WTC11 (cell line): ENCODE measurements around the gene OMA1.

ENCODE experiments used
- ATF2 ChIP-seq: sonication (generic); formaldehyde crosslinking; IDR thresholded peaks from 2 replicates; pipeline ENCODE4 v1.8.1; 2022; ENCODE audit warnings: low read depth, missing genetic modification reagents, borderline replicate concordance
- ELF4 ChIP-seq: sonication (generic); formaldehyde crosslinking; IDR thresholded peaks from 2 replicates; pipeline ENCODE4 v1.8.1; 2022; ENCODE audit warnings: low read depth, mild to moderate bottlenecking, moderate library complexity, missing genetic modification reagents
- RELA ChIP-seq: sonication (generic); formaldehyde crosslinking; IDR thresholded peaks from 2 replicates; pipeline ENCODE4 v1.8.1; 2022; ENCODE audit warnings: missing genetic modification reagents, mild to moderate bottlenecking, borderline replicate concordance
- RORB ChIP-seq: fragments of 250-450 bp; sonication (Bioruptor Pico); IDR thresholded peaks from 2 replicates; pipeline ENCODE4 v1.9.0; 2021; ENCODE audit warnings: mild to moderate bottlenecking
- TF ChIP-seq, protein P1 (sequence below): fragments of 200-600 bp; IDR thresholded peaks from 2 replicates; pipeline ENCODE4 v1.8.0; 2022; ENCODE audit warnings: antibody characterized with exemption
- TF ChIP-seq, protein P2 (sequence below): fragments of 250-450 bp; sonication (Bioruptor Pico); IDR thresholded peaks from 2 replicates; pipeline ENCODE4 v1.9.0; 2021; ENCODE audit warnings: moderate library complexity, mild to moderate bottlenecking, inconsistent platforms, borderline replicate concordance
- TF ChIP-seq, protein P3 (sequence below): sonication (generic); formaldehyde crosslinking; IDR thresholded peaks from 2 replicates; pipeline ENCODE4 v1.8.0; 2022; ENCODE audit warnings: missing genetic modification reagents
- TF ChIP-seq, protein P4 (sequence below): sonication (generic); formaldehyde crosslinking; IDR thresholded peaks from 2 replicates; pipeline ENCODE4 v1.8.0; 2022; ENCODE audit warnings: mild to moderate bottlenecking, missing genetic modification reagents
- TF ChIP-seq, protein P5 (sequence below): fragments of 250-450 bp; sonication (Bioruptor Pico); IDR thresholded peaks from 2 replicates; pipeline ENCODE4 v1.9.0; 2021; ENCODE audit warnings: mild to moderate bottlenecking

- TF ChIP-seq RORB (no peak), ELF4 (CRISPR knock-in tag) (no peak), RELA (no peak), ATF2 (no peak)
- TF ChIP-seq, protein P1, sequence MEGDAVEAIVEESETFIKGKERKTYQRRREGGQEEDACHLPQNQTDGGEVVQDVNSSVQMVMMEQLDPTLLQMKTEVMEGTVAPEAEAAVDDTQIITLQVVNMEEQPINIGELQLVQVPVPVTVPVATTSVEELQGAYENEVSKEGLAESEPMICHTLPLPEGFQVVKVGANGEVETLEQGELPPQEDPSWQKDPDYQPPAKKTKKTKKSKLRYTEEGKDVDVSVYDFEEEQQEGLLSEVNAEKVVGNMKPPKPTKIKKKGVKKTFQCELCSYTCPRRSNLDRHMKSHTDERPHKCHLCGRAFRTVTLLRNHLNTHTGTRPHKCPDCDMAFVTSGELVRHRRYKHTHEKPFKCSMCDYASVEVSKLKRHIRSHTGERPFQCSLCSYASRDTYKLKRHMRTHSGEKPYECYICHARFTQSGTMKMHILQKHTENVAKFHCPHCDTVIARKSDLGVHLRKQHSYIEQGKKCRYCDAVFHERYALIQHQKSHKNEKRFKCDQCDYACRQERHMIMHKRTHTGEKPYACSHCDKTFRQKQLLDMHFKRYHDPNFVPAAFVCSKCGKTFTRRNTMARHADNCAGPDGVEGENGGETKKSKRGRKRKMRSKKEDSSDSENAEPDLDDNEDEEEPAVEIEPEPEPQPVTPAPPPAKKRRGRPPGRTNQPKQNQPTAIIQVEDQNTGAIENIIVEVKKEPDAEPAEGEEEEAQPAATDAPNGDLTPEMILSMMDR, result no peak
- TF ChIP-seq, protein P2, sequence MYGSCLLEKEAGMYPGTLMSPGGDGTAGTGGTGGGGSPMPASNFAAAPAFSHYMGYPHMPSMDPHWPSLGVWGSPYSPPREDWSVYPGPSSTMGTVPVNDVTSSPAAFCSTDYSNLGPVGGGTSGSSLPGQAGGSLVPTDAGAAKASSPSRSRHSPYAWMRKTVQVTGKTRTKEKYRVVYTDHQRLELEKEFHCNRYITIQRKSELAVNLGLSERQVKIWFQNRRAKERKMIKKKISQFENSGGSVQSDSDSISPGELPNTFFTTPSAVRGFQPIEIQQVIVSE (CRISPR knock-in tag), result no peak
- TF ChIP-seq, protein P3, sequence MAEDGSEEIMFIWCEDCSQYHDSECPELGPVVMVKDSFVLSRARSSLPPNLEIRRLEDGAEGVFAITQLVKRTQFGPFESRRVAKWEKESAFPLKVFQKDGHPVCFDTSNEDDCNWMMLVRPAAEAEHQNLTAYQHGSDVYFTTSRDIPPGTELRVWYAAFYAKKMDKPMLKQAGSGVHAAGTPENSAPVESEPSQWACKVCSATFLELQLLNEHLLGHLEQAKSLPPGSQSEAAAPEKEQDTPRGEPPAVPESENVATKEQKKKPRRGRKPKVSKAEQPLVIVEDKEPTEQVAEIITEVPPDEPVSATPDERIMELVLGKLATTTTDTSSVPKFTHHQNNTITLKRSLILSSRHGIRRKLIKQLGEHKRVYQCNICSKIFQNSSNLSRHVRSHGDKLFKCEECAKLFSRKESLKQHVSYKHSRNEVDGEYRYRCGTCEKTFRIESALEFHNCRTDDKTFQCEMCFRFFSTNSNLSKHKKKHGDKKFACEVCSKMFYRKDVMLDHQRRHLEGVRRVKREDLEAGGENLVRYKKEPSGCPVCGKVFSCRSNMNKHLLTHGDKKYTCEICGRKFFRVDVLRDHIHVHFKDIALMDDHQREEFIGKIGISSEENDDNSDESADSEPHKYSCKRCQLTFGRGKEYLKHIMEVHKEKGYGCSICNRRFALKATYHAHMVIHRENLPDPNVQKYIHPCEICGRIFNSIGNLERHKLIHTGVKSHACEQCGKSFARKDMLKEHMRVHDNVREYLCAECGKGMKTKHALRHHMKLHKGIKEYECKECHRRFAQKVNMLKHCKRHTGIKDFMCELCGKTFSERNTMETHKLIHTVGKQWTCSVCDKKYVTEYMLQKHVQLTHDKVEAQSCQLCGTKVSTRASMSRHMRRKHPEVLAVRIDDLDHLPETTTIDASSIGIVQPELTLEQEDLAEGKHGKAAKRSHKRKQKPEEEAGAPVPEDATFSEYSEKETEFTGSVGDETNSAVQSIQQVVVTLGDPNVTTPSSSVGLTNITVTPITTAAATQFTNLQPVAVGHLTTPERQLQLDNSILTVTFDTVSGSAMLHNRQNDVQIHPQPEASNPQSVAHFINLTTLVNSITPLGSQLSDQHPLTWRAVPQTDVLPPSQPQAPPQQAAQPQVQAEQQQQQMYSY, result no peak
- TF ChIP-seq, protein P4, sequence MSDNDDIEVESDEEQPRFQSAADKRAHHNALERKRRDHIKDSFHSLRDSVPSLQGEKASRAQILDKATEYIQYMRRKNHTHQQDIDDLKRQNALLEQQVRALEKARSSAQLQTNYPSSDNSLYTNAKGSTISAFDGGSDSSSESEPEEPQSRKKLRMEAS (CRISPR knock-in tag), result no peak
- TF ChIP-seq, protein P5, sequence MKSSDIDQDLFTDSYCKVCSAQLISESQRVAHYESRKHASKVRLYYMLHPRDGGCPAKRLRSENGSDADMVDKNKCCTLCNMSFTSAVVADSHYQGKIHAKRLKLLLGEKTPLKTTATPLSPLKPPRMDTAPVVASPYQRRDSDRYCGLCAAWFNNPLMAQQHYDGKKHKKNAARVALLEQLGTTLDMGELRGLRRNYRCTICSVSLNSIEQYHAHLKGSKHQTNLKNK (CRISPR knock-in tag), result no peak
Observed at GRCh38 chr1:58465176-58465575, 81.3 kb downstream of the OMA1 start.
